GM23338 (cell line): ENCODE data around the gene EMSY. TPM values are rescaled to one million over a fixed set of nuclear protein-coding genes. Genes with fewer than 3 reads are reported as not detected.

Experiments
- ATAC-seq: fragments of 200-7000 bp; cut with Tn5 transposase; 3 replicates; pipeline ENCODE4 v1.9.1; 2020
- DNase-seq: peaks from one replicate; pipeline ENCODE4 v3.0.0-alpha.2; 2015; ENCODE audit warnings: low spot score
- H2AFZ ChIP-seq: fragments of 200-600 bp; sonication (generic); 2 replicates; pipeline ENCODE4 v1.8.0; 2016; ENCODE audit warnings: antibody characterized with exemption, mild to moderate bottlenecking, moderate library complexity
- H3F3A ChIP-seq: fragments of 200-600 bp; sonication (generic); replicated peaks from 2 replicates; pipeline ENCODE4 v1.8.0; 2017; ENCODE audit warnings: antibody characterized with exemption, mixed run types, low read depth
- H3K27ac ChIP-seq: fragments of 200-600 bp; sonication (generic); 2 replicates; pipeline ENCODE4 v1.6.1; 2016; ENCODE audit warnings: low read depth
- H3K27me3 ChIP-seq: fragments of 200-600 bp; sonication (generic); 2 replicates; pipeline ENCODE4 v1.8.0; 2016; ENCODE audit warnings: mild to moderate bottlenecking, mixed run types, moderate library complexity; ENCODE audit not compliant: insufficient read depth
- H3K36me3 ChIP-seq: fragments of 200-600 bp; sonication (generic); 2 replicates; pipeline ENCODE4 v1.8.0; 2016; ENCODE audit warnings: mild to moderate bottlenecking; ENCODE audit not compliant: insufficient read depth
- H3K4me1 ChIP-seq: fragments of 200-600 bp; sonication (generic); 2 replicates; pipeline ENCODE4 v1.8.0; 2016; ENCODE audit warnings: mild to moderate bottlenecking, moderate library complexity; ENCODE audit not compliant: insufficient read depth
- H3K4me2 ChIP-seq: fragments of 200-600 bp; sonication (generic); 2 replicates; pipeline ENCODE4 v1.7.1; 2017; ENCODE audit warnings: mixed run types
- H3K4me3 ChIP-seq: fragments of 200-600 bp; sonication (generic); 2 replicates; pipeline ENCODE4 v1.6.1; 2016; ENCODE audit warnings: mixed run types
- H3K79me2 ChIP-seq: fragments of 200-600 bp; sonication (generic); replicated peaks from 2 replicates; pipeline ENCODE4 v1.8.0; 2017; ENCODE audit warnings: mild to moderate bottlenecking; ENCODE audit not compliant: insufficient read depth
- H3K9me2 ChIP-seq: fragments of 200-600 bp; sonication (generic); 2 replicates; pipeline ENCODE4 v1.8.0; 2017; ENCODE audit not compliant: insufficient read depth
- H4K20me1 ChIP-seq: fragments of 200-600 bp; sonication (generic); replicated peaks from 2 replicates; pipeline ENCODE4 v1.8.0; 2017; ENCODE audit warnings: mild to moderate bottlenecking; ENCODE audit not compliant: insufficient read depth
- H3K27ac Mint-ChIP-seq: 2 replicates; pipeline ENCODE4 v1.8.0; 2020; ENCODE audit warnings: inconsistent platforms, mild to moderate bottlenecking, moderate library complexity, mixed read lengths
- H3K27me3 Mint-ChIP-seq: 3 replicates; pipeline ENCODE4 v1.8.0; 2022; ENCODE audit warnings: low read depth, mild to moderate bottlenecking, moderate library complexity, mixed read lengths, inconsistent platforms; ENCODE audit not compliant: insufficient read depth, poor library complexity
- H3K36me3 Mint-ChIP-seq: 3 replicates; pipeline ENCODE4 v1.8.0; 2021; ENCODE audit warnings: low read depth, mild to moderate bottlenecking, inconsistent platforms, moderate library complexity, mixed read lengths
- H3K4me1 Mint-ChIP-seq: 3 replicates; pipeline ENCODE4 v1.8.0; 2020; ENCODE audit warnings: mild to moderate bottlenecking, inconsistent platforms, mixed read lengths
- H3K4me3 Mint-ChIP-seq: 3 replicates; pipeline ENCODE4 v1.8.0; 2021; ENCODE audit warnings: moderate library complexity, mild to moderate bottlenecking, inconsistent platforms, mixed read lengths
- H3K9me3 Mint-ChIP-seq: 3 replicates; pipeline ENCODE4 v1.8.0; 2020; ENCODE audit warnings: moderate library complexity, mild to moderate bottlenecking, inconsistent platforms, mixed read lengths
- CREB1 ChIP-seq: fragments of 250-450 bp; sonication (Bioruptor Pico); IDR thresholded peaks from 2 replicates; pipeline ENCODE4 v1.5.0; 2020; ENCODE audit warnings: low read depth, mild to moderate bottlenecking, moderate library complexity
- ETS1 ChIP-seq: IDR thresholded peaks from 2 replicates; pipeline ENCODE4 v1.6.1; 2016; ENCODE audit warnings: antibody characterized with exemption
- EZH2 ChIP-seq: fragments of 200-600 bp; sonication (generic); IDR thresholded peaks from one replicate; pipeline ENCODE4 v1.8.0; 2017; ENCODE audit warnings: antibody characterized with exemption, mild to moderate bottlenecking, low read depth; ENCODE audit not compliant: unreplicated experiment
- EZH2phosphoT487 ChIP-seq: fragments of 200-600 bp; sonication (generic); IDR thresholded peaks from one replicate; pipeline ENCODE4 v1.8.1; 2018; ENCODE audit warnings: antibody characterized with exemption; ENCODE audit not compliant: unreplicated experiment
- JUNB ChIP-seq: IDR thresholded peaks from one replicate; pipeline ENCODE4 v1.6.1; 2016; ENCODE audit warnings: antibody characterized with exemption; ENCODE audit not compliant: unreplicated experiment
- NANOG ChIP-seq: IDR thresholded peaks from 2 replicates; pipeline ENCODE4 v1.6.1; 2016; ENCODE audit warnings: antibody characterized with exemption, borderline replicate concordance
- REST ChIP-seq: IDR thresholded peaks from one replicate; pipeline ENCODE4 v1.6.1; 2018; ENCODE audit warnings: antibody characterized with exemption; ENCODE audit not compliant: unreplicated experiment
- ZNF114 ChIP-seq: fragments of 250-450 bp; sonication (Bioruptor Pico); IDR thresholded peaks from 2 replicates; pipeline ENCODE4 v1.5.0; 2020; ENCODE audit warnings: mild to moderate bottlenecking, moderate library complexity
- ZNF331 ChIP-seq: fragments of 250-450 bp; sonication (Bioruptor Pico); IDR thresholded peaks from 2 replicates; pipeline ENCODE4 v1.5.0; 2020; ENCODE audit warnings: low read depth, mild to moderate bottlenecking, moderate library complexity
- ZNF462 ChIP-seq: fragments of 250-450 bp; sonication (Bioruptor Pico); IDR thresholded peaks from 2 replicates; pipeline ENCODE4 v1.5.0; 2020; ENCODE audit warnings: mild to moderate bottlenecking, moderate library complexity
- polyA plus RNA-seq: library from polyadenylated mRNA; unstranded; fragments of >200 nt; fragmentation: Nextera tagmentation; extraction: Ambion mirVana; gene quantifications from 2 replicates; pipeline ENCODE4 v1.2.1, GENCODE V29; 2016
- total RNA-seq: library from RNA; depleted of rRNA; stranded (reverse); fragments of >200 nt; shearing (Covaris generic); gene quantifications from 2 replicates; pipeline ENCODE4 v1.2.3, GENCODE V29; 2014

The EMSY gene
- total and polyA plus RNA-seq, 2 experiments from 2014 or later: 25.0 to 46.9 TPM

GRCh38 chr11:76466666-76467065, 21.8 kb downstream of the EMSY start:
- Histone ChIP-seq H3K4me3 (no peak overlapping the region), H2AFZ (no peak overlapping the region), H3K4me2 (no peak overlapping the region), H4K20me1 (no peaks in the 10 kb centered on the region), H3K27me3 (no peaks in the 10 kb centered on the region), H3K27ac (no peak overlapping the region), H3K9me2 (no peaks in the 10 kb centered on the region), H3K36me3 (peaks cover 4% of the 10 kb centered on the region; the same call in 1 of the 2 replicates), H3F3A (no peaks in the 10 kb centered on the region), H3K79me2 (peaks cover 22% of the 10 kb centered on the region), H3K4me1 (no peaks in the 10 kb centered on the region)
- DNase-seq (no peak), ATAC-seq (no peak)
- H3K36me3 Mint-ChIP-seq: peaks cover 25% of the 10 kb centered on the region
- no peak overlapping the region for H3K4me3 Mint-ChIP-seq
- H3K27ac Mint-ChIP-seq: no peak overlapping the region
- TF ChIP-seq ZNF462 (CRISPR knock-in tag): no peak
- 0 out of 3 replicates have a peak, but pooled peaks cover 2% of the 10 kb centered on the region for H3K4me1 Mint-ChIP-seq
- no peaks in the 10 kb centered on the region for H3K27me3 Mint-ChIP-seq
- H3K9me3 Mint-ChIP-seq: no peaks in the 10 kb centered on the region

GRCh38 chr11:76469141-76469540, 24.3 kb downstream of the EMSY start:
- no peaks in the 10 kb centered on the region for H3F3A ChIP-seq
- no peak for DNase-seq
- no peaks in the 10 kb centered on the region for H3K27me3 Mint-ChIP-seq
- no peak overlapping the region for H3K4me3 Mint-ChIP-seq
- H3K4me2 ChIP-seq: no peak overlapping the region
- peaks cover 26% of the 10 kb centered on the region; the same call in 2 of the 3 replicates for H3K36me3 Mint-ChIP-seq
- TF ChIP-seq EZH2 (no peak), NANOG (no peak), ZNF331 (CRISPR knock-in tag) (no peak), EZH2phosphoT487 (no peak), REST (no peak), JUNB (no peak), ETS1 (no peak), CREB1 (CRISPR knock-in tag) (no peak), ZNF114 (CRISPR knock-in tag) (no peak)
- no peak overlapping the region for H2AFZ ChIP-seq
- H3K4me3 ChIP-seq: no peak overlapping the region
- H3K79me2 ChIP-seq: peaks cover 9% of the 10 kb centered on the region
- peaks cover 12% of the 10 kb centered on the region for H3K36me3 ChIP-seq
- no peak overlapping the region; the same call in 1 of the 2 replicates for H3K27ac Mint-ChIP-seq
- H3K9me3 Mint-ChIP-seq: no peaks in the 10 kb centered on the region
- H3K4me1 ChIP-seq: no peaks in the 10 kb centered on the region
- H3K9me2 ChIP-seq: no peaks in the 10 kb centered on the region
- ATAC-seq: no peak
- H3K27ac ChIP-seq: no peak overlapping the region
- no peaks in the 10 kb centered on the region for H4K20me1 ChIP-seq
- H3K27me3 ChIP-seq: no peaks in the 10 kb centered on the region
- 0 out of 3 replicates have a peak, but pooled peaks cover 2% of the 10 kb centered on the region for H3K4me1 Mint-ChIP-seq
